Esophagus muscularis mucosa (tissue), 4 donors: ENCODE results near the gene GRAMD2B. TPM values are rescaled to one million over a fixed set of nuclear protein-coding genes. Genes with fewer than 3 reads are reported as not detected.

Experiments
- DNase-seq: peaks from one replicate; pipeline ENCODE4 v3.0.0-alpha.2; 2017; ENCODE audit errors: extremely low spot score
- H3K27ac ChIP-seq, 4 donors: fragments of 200-600 bp; sonication (generic); replicated peaks in 1 of 4; 1 replicate in 3 of 4; 2 replicates in 1 of 4; pipeline ENCODE4 v1.5.1; 2016 to 2019; ENCODE audit warnings: mild to moderate bottlenecking in 1 of 4
- H3K27me3 ChIP-seq, 4 donors: fragments of 200-600 bp; sonication (generic); one replicate each; pipeline versions ENCODE4 v1.5.1 to v1.6.0; 2016 to 2019
- H3K36me3 ChIP-seq, 4 donors: fragments of 200-600 bp; sonication (generic); one replicate each; pipeline ENCODE4 v1.5.1; 2016 to 2019
- H3K4me1 ChIP-seq, 4 donors: fragments of 200-600 bp; sonication (generic); one replicate each; pipeline ENCODE4 v1.5.1; 2016 to 2019
- H3K4me3 ChIP-seq, 4 donors: fragments of 200-600 bp; sonication (generic); 1 replicate in 2 of 4; 2 replicates in 2 of 4; pipeline ENCODE4 v1.5.1; 2016 to 2019; ENCODE audit warnings: mild to moderate bottlenecking in 4 of 4, moderate library complexity in 1 of 4
- H3K9me3 ChIP-seq, 4 donors: fragments of 200-600 bp; sonication (generic); 1 replicate in 3 of 4; 2 replicates in 1 of 4; pipeline ENCODE4 v1.5.1; 2016 to 2019
- EP300 ChIP-seq: sonication (generic); formaldehyde crosslinking; IDR thresholded peaks from one replicate; pipeline ENCODE4 v1.6.1; 2017; ENCODE audit warnings: antibody characterized with exemption
- POLR2A ChIP-seq: fragments of 450-650 bp; IDR thresholded peaks from one replicate; pipeline ENCODE4 v1.6.1; 2017; ENCODE audit warnings: antibody characterized with exemption, moderate library complexity, mild to moderate bottlenecking, low read depth
- POLR2AphosphoS5 ChIP-seq, 2 donors: sonication (generic); formaldehyde crosslinking; IDR thresholded peaks; one replicate each; pipeline ENCODE4 v1.6.1; 2017; ENCODE audit warnings: antibody characterized with exemption in 2 of 2
- WGBS: methylation state at CpG from one replicate; pipeline ENCODE4 v1.1.5; 2018; 5-methylcytosine and 5-hydroxymethylcytosine counted together
- intact Hi-C: fragments of 100-400 bp; cut with DNase I; formaldehyde crosslinking; loops from one replicate; pipeline ENCODE4 v1.15.1; 2023
- total RNA-seq, 4 donors: library from RNA; depleted of rRNA; stranded (reverse); fragments of >200 nt; gene quantifications; one replicate each; pipeline versions ENCODE4 v1.1.0 to v1.2.1, GENCODE V29; 2016
- TF ChIP-seq, protein P1 (sequence below), 3 experiments: fragments of 200-600 bp in 2 of 3; fragments of 450-650 bp in 1 of 3; sonication (generic) in 2 of 3; IDR thresholded peaks; one replicate each; pipeline ENCODE4 v1.5.1; 2017 to 2019; ENCODE audit warnings: antibody characterized with exemption in 3 of 3, mild to moderate bottlenecking in 2 of 3, moderate library complexity in 1 of 3

Gene GRAMD2B
- total RNA-seq, 4 donors from 2014 or later: 37.9 to 76.5 (median 49.4) TPM

DNA sequence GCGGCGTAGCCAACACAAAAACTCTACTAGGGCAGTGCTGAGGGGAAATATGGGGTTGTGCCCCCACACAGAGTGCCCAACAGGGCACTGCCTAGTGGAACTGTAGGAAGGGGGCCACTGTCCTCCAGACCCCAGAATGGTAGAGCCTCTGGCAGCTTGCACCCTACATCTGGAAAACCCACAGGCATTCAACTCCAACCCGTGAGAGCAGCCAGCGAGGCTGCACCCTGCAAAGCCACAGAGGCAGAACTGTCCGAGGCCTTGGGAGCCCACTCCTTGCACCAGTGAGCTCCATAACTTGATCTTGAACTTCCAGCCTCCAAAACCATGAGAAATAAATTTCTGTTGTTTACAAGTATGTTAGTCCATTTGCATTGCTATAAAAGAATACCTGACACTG lies 27.7 kb downstream of the GRAMD2B start:
- no peak for TF ChIP-seq EP300
- intact Hi-C loops: no loop called here
- Histone ChIP-seq H3K27ac (no peak overlapping the region), H3K4me3 (no peak overlapping the region), H3K4me1 (peaks cover 25 to 49% (median 37%) of the 10 kb centered on the region in 4 donors), H3K9me3 (no peaks in the 10 kb centered on the region), H3K36me3 (peaks cover 0 to 15% (median 0%) of the 10 kb centered on the region in 4 donors), H3K27me3 (no peaks in the 10 kb centered on the region)
- DNase-seq: no peak
- WGBS: 71% methylated on average over 4 of the region's 5 CpGs

DNA sequence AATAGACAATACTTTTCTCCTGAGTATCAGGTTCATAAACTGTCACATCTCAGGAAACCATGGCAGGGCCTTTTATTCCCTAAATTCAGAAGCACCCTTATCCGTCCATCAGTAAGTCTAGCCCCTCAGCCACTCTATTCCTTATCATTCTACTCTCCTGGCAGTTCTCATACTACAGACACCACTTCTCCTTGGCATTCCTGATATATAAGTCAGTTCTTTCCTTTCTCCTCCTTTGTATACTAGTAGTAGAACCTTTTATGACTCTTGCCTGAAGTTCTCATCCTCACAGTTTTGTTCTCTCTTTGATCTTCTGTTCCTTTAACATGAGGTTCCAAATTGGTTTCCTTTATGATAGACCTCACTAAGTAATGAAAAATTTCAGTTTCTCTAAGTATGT lies 29.3 kb downstream of the GRAMD2B start:
- Histone ChIP-seq H3K4me3 (no peak overlapping the region), H3K27ac (no peak overlapping the region), H3K9me3 (no peaks in the 10 kb centered on the region), H3K36me3 (peaks cover 0 to 15% (median 0%) of the 10 kb centered on the region in 4 donors), H3K27me3 (no peaks in the 10 kb centered on the region), H3K4me1 (peaks cover 20 to 49% (median 31%) of the 10 kb centered on the region in 4 donors)
- no peak for DNase-seq
- WGBS: 96% methylated on average over 1 of the region's 1 CpG
- TF ChIP-seq POLR2AphosphoS5 (IDR thresholded peaks at IDR 0.05) (no peak), EP300 (no peak), POLR2A (no peak)
- TF ChIP-seq, protein P1, sequence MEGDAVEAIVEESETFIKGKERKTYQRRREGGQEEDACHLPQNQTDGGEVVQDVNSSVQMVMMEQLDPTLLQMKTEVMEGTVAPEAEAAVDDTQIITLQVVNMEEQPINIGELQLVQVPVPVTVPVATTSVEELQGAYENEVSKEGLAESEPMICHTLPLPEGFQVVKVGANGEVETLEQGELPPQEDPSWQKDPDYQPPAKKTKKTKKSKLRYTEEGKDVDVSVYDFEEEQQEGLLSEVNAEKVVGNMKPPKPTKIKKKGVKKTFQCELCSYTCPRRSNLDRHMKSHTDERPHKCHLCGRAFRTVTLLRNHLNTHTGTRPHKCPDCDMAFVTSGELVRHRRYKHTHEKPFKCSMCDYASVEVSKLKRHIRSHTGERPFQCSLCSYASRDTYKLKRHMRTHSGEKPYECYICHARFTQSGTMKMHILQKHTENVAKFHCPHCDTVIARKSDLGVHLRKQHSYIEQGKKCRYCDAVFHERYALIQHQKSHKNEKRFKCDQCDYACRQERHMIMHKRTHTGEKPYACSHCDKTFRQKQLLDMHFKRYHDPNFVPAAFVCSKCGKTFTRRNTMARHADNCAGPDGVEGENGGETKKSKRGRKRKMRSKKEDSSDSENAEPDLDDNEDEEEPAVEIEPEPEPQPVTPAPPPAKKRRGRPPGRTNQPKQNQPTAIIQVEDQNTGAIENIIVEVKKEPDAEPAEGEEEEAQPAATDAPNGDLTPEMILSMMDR (IDR thresholded peaks at IDR 0.05): no peak
- intact Hi-C loops: no loop called here

- intact Hi-C loops: no loop called here
- H3K4me3 ChIP-seq: no peak overlapping the region
- DNase-seq: no peak
- H3K9me3 ChIP-seq: no peaks in the 10 kb centered on the region
- H3K27ac ChIP-seq: no peak overlapping the region
- 77% methylated on average over 7 of the region's 7 CpGs for WGBS
- peaks cover 16 to 35% (median 29%) of the 10 kb centered on the region in 4 donors for H3K4me1 ChIP-seq
- H3K36me3 ChIP-seq: peaks cover 0 to 17% (median 0%) of the 10 kb centered on the region in 4 donors
- TF ChIP-seq EP300 (no peak), POLR2AphosphoS5 (IDR thresholded peaks at IDR 0.05) (no peak), POLR2A (no peak)
- TF ChIP-seq, protein P1 (IDR thresholded peaks at IDR 0.05): no peak
- no peaks in the 10 kb centered on the region for H3K27me3 ChIP-seq
These were observed 30.9 kb downstream of the GRAMD2B start for GRCh38 chr5:126454081-126454480.

DNA sequence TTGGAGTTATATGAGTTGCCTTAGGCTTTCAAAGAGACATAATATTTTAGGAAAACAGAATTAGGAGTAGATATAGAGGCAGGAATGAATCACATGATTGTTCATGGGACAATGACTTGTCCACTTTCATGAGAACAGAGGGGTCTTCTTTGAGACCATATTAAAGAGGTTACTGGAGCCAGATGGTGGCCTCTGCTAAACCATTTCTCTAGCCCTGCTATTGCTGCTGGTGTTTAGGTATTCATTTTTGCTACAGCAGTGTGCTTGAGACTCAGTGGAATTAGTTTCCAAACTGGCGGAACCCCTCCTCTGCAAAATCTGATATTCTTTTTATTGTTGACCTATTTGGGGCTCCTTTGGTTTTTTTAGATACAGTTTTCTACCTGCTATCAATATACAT lies 31.3 kb downstream of the GRAMD2B start:
- Histone ChIP-seq H3K9me3 (no peaks in the 10 kb centered on the region), H3K4me1 (peaks cover 14 to 31% (median 26%) of the 10 kb centered on the region in 4 donors), H3K27me3 (no peaks in the 10 kb centered on the region), H3K36me3 (peaks cover 0 to 17% (median 0%) of the 10 kb centered on the region in 4 donors), H3K27ac (no peak overlapping the region), H3K4me3 (no peak overlapping the region)
- intact Hi-C loops: no loop called here
- TF ChIP-seq EP300 (no peak), POLR2A (no peak), POLR2AphosphoS5 (IDR thresholded peaks at IDR 0.05) (no peak)
- TF ChIP-seq, protein P1 (IDR thresholded peaks at IDR 0.05): no peak
- DNase-seq: no peak
- 100% methylated on average over 1 of the region's 1 CpG for WGBS

GRCh38 chr5:126455264-126455663 lies 32.1 kb downstream of the GRAMD2B start:
- no peak for DNase-seq
- Histone ChIP-seq H3K4me3 (no peak overlapping the region), H3K36me3 (peaks cover 0 to 17% (median 0%) of the 10 kb centered on the region in 4 donors), H3K4me1 (peaks cover 7 to 23% (median 19%) of the 10 kb centered on the region in 4 donors), H3K9me3 (no peaks in the 10 kb centered on the region), H3K27me3 (no peaks in the 10 kb centered on the region), H3K27ac (no peak overlapping the region)
- no peak for TF ChIP-seq POLR2AphosphoS5 (IDR thresholded peaks at IDR 0.05)
- no peak for TF ChIP-seq POLR2A
- no peak for TF ChIP-seq EP300
- TF ChIP-seq, protein P1 (IDR thresholded peaks at IDR 0.05): no peak
- intact Hi-C loops: no loop called here
